ENCODE measurements around the gene TLR2. TPM values are rescaled to one million over a fixed set of nuclear protein-coding genes. Genes with fewer than 3 reads are reported as not detected.

TLR2 gene
- polyA plus RNA-seq, 3 donors: 133 to 187 (median 162) TPM

DNA sequence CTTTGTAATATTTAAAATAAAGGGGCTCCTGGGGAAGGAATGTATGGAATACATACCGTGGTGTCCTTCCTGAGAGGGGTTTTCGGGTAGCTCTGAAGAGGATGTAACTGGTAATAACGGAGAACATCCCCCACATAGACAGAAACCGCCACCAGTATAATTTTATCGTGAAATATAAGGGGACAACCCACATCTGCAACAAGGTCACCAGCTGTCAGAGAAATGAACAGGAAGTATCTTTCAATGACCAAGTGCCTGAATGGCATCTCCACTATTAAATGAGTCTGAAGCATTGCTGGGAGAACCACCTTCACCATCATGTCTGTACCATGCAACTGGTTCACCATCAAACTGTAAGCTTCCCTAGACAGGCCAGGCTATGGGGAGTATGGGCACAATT is 44.1 kb downstream of the TLR2 start:
- Histone ChIP-seq H3K36me3 (replicated peaks in 1 of 2; ENCODE audit: control insufficient read depth in 1 of 2, insufficient read depth in 2 of 2, low read length in 2 of 2) (peaks cover 0 to 1% of the 10 kb centered on the region in 2 donors), H3K27me3 (ENCODE audit: control insufficient read depth in 2 of 2, insufficient read depth in 2 of 2, low read length in 2 of 2) (no peaks in the 10 kb centered on the region), H3K4me2 (replicated peaks; ENCODE audit: extremely low read depth, low read length, poor library complexity, severe bottlenecking) (peak overlapping the region; percentile 31), H4K20me1 (ENCODE audit: insufficient read depth, low read length) (no peaks in the 10 kb centered on the region), H3K9ac (ENCODE audit: insufficient read depth, low read length, poor library complexity, severe bottlenecking) (no peak overlapping the region), H2AFZ (ENCODE audit: insufficient read depth, low read depth, low read length, poor library complexity, severe bottlenecking) (peak overlapping the region; percentile 24), H3K4me3 (replicated peaks in 1 of 3; ENCODE audit: low read depth in 2 of 3, low read length in 3 of 3) (peak overlapping the region in 1 of 3 experiments; percentile 11), H3K4me1 (ENCODE audit: control insufficient read depth in 1 of 2, insufficient read depth in 2 of 2, low read length in 2 of 2) (peaks cover 62 to 71% of the 10 kb centered on the region in 2 donors), H3K9me3 (replicated peaks in 1 of 2; ENCODE audit: control insufficient read depth in 1 of 2, insufficient read depth in 1 of 2, low read length in 2 of 2) (no peaks in the 10 kb centered on the region), H3K27ac (ENCODE audit: low read depth in 1 of 2, low read length in 2 of 2) (peak overlapping the region in 1 of 2 donors; percentile 68), H3K79me2 (ENCODE audit: insufficient read depth, low read length) (no peaks in the 10 kb centered on the region)
- Mint-ChIP-seq H3K9me3 (peaks cover 0 to 3% (median 0%) of the 10 kb centered on the region in 7 donors), H3K27ac (peak overlapping the region; percentile 68 to 91 (median 86)), H3K36me3 (peaks cover 10 to 12% of the 10 kb centered on the region in 2 donors), H3K4me1 (peaks cover 76% of the 10 kb centered on the region), H3K4me3 (no peak overlapping the region), H3K27me3 (ENCODE audit: low read depth in 3 of 3) (peaks cover 0 to 2% (median 0%) of the 10 kb centered on the region in 3 donors)
- intact Hi-C loops (cut with micrococcal nuclease): no loop called here
- TF ChIP-seq CTCF (IDR thresholded peaks at IDR 0.05): no peak
- no CpG with 5 or more reads among the region's 5 CpGs for WGBS (ENCODE audit: insufficient coverage)
- no peak for DNase-seq

GRCh38 chr4:153728660-153729059 is 44.6 kb downstream of the TLR2 start:
- intact Hi-C loops (cut with micrococcal nuclease): no loop called here
- Mint-ChIP-seq H3K9me3 (peaks cover 0 to 3% (median 0%) of the 10 kb centered on the region in 7 donors), H3K4me3 (no peak overlapping the region), H3K27me3 (ENCODE audit: low read depth in 3 of 3) (peaks cover 0 to 2% (median 0%) of the 10 kb centered on the region in 3 donors), H3K4me1 (peaks cover 76% of the 10 kb centered on the region), H3K27ac (peak overlapping the region; percentile 68 to 91 (median 86)), H3K36me3 (peaks cover 5 to 7% of the 10 kb centered on the region in 2 donors)
- H3K9me3 ChIP-seq (replicated peaks in 1 of 2; ENCODE audit: control insufficient read depth in 1 of 2, insufficient read depth in 1 of 2, low read length in 2 of 2): no peaks in the 10 kb centered on the region
- peaks cover 62 to 71% of the 10 kb centered on the region in 2 donors for H3K4me1 ChIP-seq (ENCODE audit: control insufficient read depth in 1 of 2, insufficient read depth in 2 of 2, low read length in 2 of 2)
- H3K4me2 ChIP-seq (replicated peaks; ENCODE audit: extremely low read depth, low read length, poor library complexity, severe bottlenecking): peak overlapping the region; percentile 31
- peak overlapping the region; percentile 24 for H2AFZ ChIP-seq (ENCODE audit: insufficient read depth, low read depth, low read length, poor library complexity, severe bottlenecking)
- H3K27me3 ChIP-seq (ENCODE audit: control insufficient read depth in 2 of 2, insufficient read depth in 2 of 2, low read length in 2 of 2): no peaks in the 10 kb centered on the region
- H3K4me3 ChIP-seq (replicated peaks in 1 of 3; ENCODE audit: low read depth in 2 of 3, low read length in 3 of 3): peak overlapping the region in 1 of 3 experiments; percentile 12
- peak overlapping the region; percentile 11 to 68 for H3K27ac ChIP-seq (ENCODE audit: low read depth in 1 of 2, low read length in 2 of 2)
- peak; percentile 22 to 42 (median 37) for DNase-seq
- TF ChIP-seq CTCF (IDR thresholded peaks at IDR 0.05): no peak
- no peaks in the 10 kb centered on the region for H3K79me2 ChIP-seq (ENCODE audit: insufficient read depth, low read length)
- no peaks in the 10 kb centered on the region for H4K20me1 ChIP-seq (ENCODE audit: insufficient read depth, low read length)
- no peak overlapping the region for H3K9ac ChIP-seq (ENCODE audit: insufficient read depth, low read length, poor library complexity, severe bottlenecking)
- no peaks in the 10 kb centered on the region for H3K36me3 ChIP-seq (replicated peaks in 1 of 2; ENCODE audit: control insufficient read depth in 1 of 2, insufficient read depth in 2 of 2, low read length in 2 of 2)
- 0% methylated on average over 1 of the region's 4 CpGs for whole genome bisulfite sequencing (ENCODE audit: insufficient coverage)
